ENCODE data around the gene RBMS3. TPM values are rescaled to one million over a fixed set of nuclear protein-coding genes. Genes with fewer than 3 reads are reported as not detected.
A peak's percentile ranks its signal among the peaks of the same experiment; 100 is the strongest.

Gene RBMS3
- total RNA-seq, 3 donors from 2014 or later: 4.6 to 53.6 (median 11.7) TPM

- TF ChIP-seq CTCF (IDR thresholded peaks at IDR 0.05): no peak
- Histone ChIP-seq H3K4me3 (no peak overlapping the region), H3K36me3 (ENCODE audit: low read depth) (no peaks in the 10 kb centered on the region), H3K4me1 (ENCODE audit: low read depth) (peaks cover 6% of the 10 kb centered on the region), H3K9me3 (no peaks in the 10 kb centered on the region)
- DNase-seq: no peak
- intact Hi-C loops (cut with DNase I, micrococcal nuclease): loop anchor here in 1 of 2 donors (10.0 kb wide), 2 partner anchors 408 to 478 kb away; no protein-coding TSS in a partner anchor
- ATAC-seq: no peak
Measured at GRCh38 chr3:29286478-29287240, 5.8 kb downstream of the RBMS3 start.

GRCh38 chr3:29290596-29290995, 9.7 kb downstream of the RBMS3 start:
- Histone ChIP-seq H3K4me3 (no peak overlapping the region), H3K36me3 (ENCODE audit: low read depth) (no peaks in the 10 kb centered on the region), H3K4me1 (ENCODE audit: low read depth) (peaks cover 6% of the 10 kb centered on the region), H3K9me3 (no peaks in the 10 kb centered on the region)
- no peak for TF ChIP-seq CTCF (IDR thresholded peaks at IDR 0.05)
- intact Hi-C loops (cut with DNase I, micrococcal nuclease): no loop called here
- ATAC-seq: no peak
- no peak for DNase-seq

- Histone ChIP-seq H3K36me3 (ENCODE audit: low read depth) (no peaks in the 10 kb centered on the region), H3K4me1 (ENCODE audit: low read depth) (peaks cover 6% of the 10 kb centered on the region), H3K4me3 (no peak overlapping the region), H3K9me3 (no peaks in the 10 kb centered on the region)
- no peak for TF ChIP-seq CTCF (IDR thresholded peaks at IDR 0.05)
- DNase-seq (no peak), ATAC-seq (peak; percentile 39)
- intact Hi-C loops (cut with DNase I, micrococcal nuclease): no loop called here
Measured at GRCh38 chr3:29291260-29291981, 10.6 kb downstream of the RBMS3 start.

- H3K9me3 ChIP-seq: no peaks in the 10 kb centered on the region
- ATAC-seq (no peak), DNase-seq (no peak)
- no peak overlapping the region for H3K4me3 ChIP-seq
- H3K36me3 ChIP-seq (ENCODE audit: low read depth): no peaks in the 10 kb centered on the region
- intact Hi-C loops (cut with DNase I, micrococcal nuclease): no loop called here
- H3K4me1 ChIP-seq (ENCODE audit: low read depth): peaks cover 6% of the 10 kb centered on the region
- no peak for TF ChIP-seq CTCF (IDR thresholded peaks at IDR 0.05)
Measured at GRCh38 chr3:29291982-29292363, 11.1 kb downstream of the RBMS3 start.

GRCh38 chr3:29293421-29293820, 12.6 kb downstream of the RBMS3 start:
- DNase-seq (no peak), ATAC-seq (no peak)
- intact Hi-C loops (cut with DNase I, micrococcal nuclease): no loop called here
- no peak overlapping the region for H3K4me3 ChIP-seq
- H3K36me3 ChIP-seq (ENCODE audit: low read depth): no peaks in the 10 kb centered on the region
- no peak for TF ChIP-seq CTCF (IDR thresholded peaks at IDR 0.05)
- H3K4me1 ChIP-seq (ENCODE audit: low read depth): peaks cover 6% of the 10 kb centered on the region
- no peaks in the 10 kb centered on the region for H3K9me3 ChIP-seq
